SK-N-SH (cell line): Measurements from ENCODE around the gene TRIM66. TPM values are rescaled to one million over a fixed set of nuclear protein-coding genes. Genes with fewer than 3 reads are reported as not detected.

Experiments used
- CTCF ChIA-PET: fragments of 300-600, 350-600 bp; formaldehyde crosslinking; extraction: SDS; loops from one replicate; lab custom pipeline; 2021; lab: Yijun Ruan, JAX
- POLR2A ChIA-PET: fragments of 350-600 bp; sonication (Branson Sonifier 250); formaldehyde crosslinking; extraction: SDS; loops from one replicate; lab custom pipeline; 2020; ENCODE audit warnings: antibody characterized with exemption, inconsistent platforms; lab: Yijun Ruan, JAX
- DNase-seq: peaks from one replicate; pipeline ENCODE4 v3.0.0; 2012
- H2AFZ ChIP-seq: fragments of 200-600 bp; sonication (generic); 2 replicates; pipeline ENCODE4 v1.8.1; 2016; ENCODE audit warnings: antibody characterized with exemption, mild to moderate bottlenecking, low read depth
- H3F3A ChIP-seq: fragments of 200-600 bp; sonication (generic); replicated peaks from 2 replicates; pipeline ENCODE3; 2016; ENCODE audit warnings: antibody characterized with exemption, mild to moderate bottlenecking; ENCODE audit not compliant: insufficient read depth
- H3K27ac ChIP-seq, 2 experiments: fragments of 200-500 bp in 1 of 2; fragments of 200-600 bp in 1 of 2; sonication (Bioruptor generic) in 1 of 2; sonication (generic), shearing (Covaris generic) in 1 of 2; 2 replicates each; pipeline versions ENCODE4 v1.5.1 to v1.6.1; 2014 to 2016; ENCODE audit warnings: low read depth in 2 of 2, inconsistent platforms in 1 of 2, low read length in 1 of 2, mild to moderate bottlenecking in 1 of 2, mixed read lengths in 1 of 2
- H3K27me3 ChIP-seq: fragments of 200-600 bp; sonication (generic), shearing (Covaris generic); 2 replicates; pipeline ENCODE4 v1.6.1; 2016; ENCODE audit warnings: mixed run types; ENCODE audit not compliant: insufficient read depth
- H3K36me3 ChIP-seq, 2 experiments: fragments of 200-500 bp in 1 of 2; fragments of 200-600 bp in 1 of 2; sonication (Bioruptor generic) in 1 of 2; sonication (generic) in 1 of 2; replicated peaks in 1 of 2; 2 replicates each; pipeline versions ENCODE3 to v1.5.1; 2014 to 2016; ENCODE audit warnings: low read length in 1 of 2, mild to moderate bottlenecking in 1 of 2; ENCODE audit not compliant: insufficient read depth in 2 of 2, control insufficient read depth in 1 of 2
- H3K4me1 ChIP-seq, 2 experiments: fragments of 200-500 bp in 1 of 2; fragments of 200-600 bp in 1 of 2; sonication (Bioruptor generic) in 1 of 2; sonication (generic), shearing (Covaris generic) in 1 of 2; 2 replicates each; pipeline versions ENCODE4 v1.5.1 to v1.6.1; 2014 to 2016; ENCODE audit warnings: low read depth in 1 of 2, low read length in 1 of 2, mixed run types in 1 of 2; ENCODE audit not compliant: insufficient read depth in 2 of 2, control insufficient read depth in 1 of 2
- H3K4me2 ChIP-seq: fragments of 200-600 bp; sonication (generic), shearing (Covaris generic); 2 replicates; pipeline ENCODE4 v1.6.1; 2017; ENCODE audit warnings: mixed run types
- H3K4me3 ChIP-seq, 2 experiments: fragments of 200-500 bp in 1 of 2; fragments of 200-600 bp in 1 of 2; sonication (Bioruptor generic) in 1 of 2; sonication (generic), shearing (Covaris generic) in 1 of 2; 2 replicates each; pipeline versions ENCODE4 v1.5.1 to v1.8.1; 2014 to 2016; ENCODE audit warnings: low read depth in 2 of 2, inconsistent platforms in 1 of 2, low read length in 1 of 2, mild to moderate bottlenecking in 1 of 2, mixed read lengths in 1 of 2, moderate library complexity in 1 of 2
- H3K79me2 ChIP-seq: fragments of 200-600 bp; sonication (generic); 2 replicates; pipeline ENCODE4 v1.8.1; 2017; ENCODE audit warnings: mild to moderate bottlenecking; ENCODE audit not compliant: insufficient read depth
- H3K9ac ChIP-seq: fragments of 200-600 bp; sonication (generic); 2 replicates; pipeline ENCODE4 v1.6.1; 2017; ENCODE audit warnings: mixed run types
- H3K9me2 ChIP-seq: fragments of 200-600 bp; sonication (generic); 2 replicates; pipeline ENCODE4 v1.6.1; 2017; ENCODE audit warnings: mixed run types
- H3K9me3 ChIP-seq: fragments of 200-600 bp; sonication (generic); 2 replicates; pipeline ENCODE4 v1.6.1; 2017; ENCODE audit warnings: mixed run types, mild to moderate bottlenecking, moderate library complexity
- H4K20me1 ChIP-seq: fragments of 200-600 bp; sonication (generic); 2 replicates; pipeline ENCODE4 v1.6.1; 2017; ENCODE audit warnings: mild to moderate bottlenecking, mixed run types; ENCODE audit not compliant: insufficient read depth
- ELF1 ChIP-seq: IDR thresholded peaks from 2 replicates; pipeline ENCODE4 v1.4.0; 2012
- EP300 ChIP-seq, 2 experiments: IDR thresholded peaks; 2 replicates each; pipeline versions ENCODE4 v1.4.0 to v1.6.1; 2012; ENCODE audit warnings: borderline replicate concordance in 1 of 2, low read depth in 1 of 2, low read length in 1 of 2
- FOXJ3 ChIP-seq: sonication (generic); formaldehyde crosslinking; IDR thresholded peaks from 2 replicates; pipeline ENCODE4 v1.5.1; 2020; ENCODE audit warnings: mild to moderate bottlenecking, missing genetic modification reagents
- FOXM1 ChIP-seq: IDR thresholded peaks from 2 replicates; pipeline ENCODE4 v1.4.0; 2012; ENCODE audit warnings: low read depth, mild to moderate bottlenecking
- JUND ChIP-seq: IDR thresholded peaks from 2 replicates; pipeline ENCODE4 v1.4.0; 2012
- MEF2A ChIP-seq: IDR thresholded peaks from 2 replicates; pipeline ENCODE4 v1.4.0; 2012; ENCODE audit warnings: low read depth, borderline replicate concordance
- MXI1 ChIP-seq: IDR thresholded peaks from 2 replicates; pipeline ENCODE4 v1.6.1; 2012; ENCODE audit warnings: mild to moderate bottlenecking, low read depth, low read length, improper control_type of control experiment
- NRF1 ChIP-seq: IDR thresholded peaks from 2 replicates; pipeline ENCODE4 v1.6.1; 2012; ENCODE audit warnings: low read depth, mild to moderate bottlenecking, low read length
- POLR2AphosphoS5 ChIP-seq: IDR thresholded peaks from 2 replicates; pipeline ENCODE4 v1.6.1; 2012; ENCODE audit warnings: low read depth, low read length
- RFX5 ChIP-seq: IDR thresholded peaks from 2 replicates; pipeline ENCODE4 v1.6.1; 2012; ENCODE audit warnings: mild to moderate bottlenecking, improper control_type of control experiment, low read length
- RXRA ChIP-seq: IDR thresholded peaks from 2 replicates; pipeline ENCODE4 v1.4.0; 2012; ENCODE audit warnings: low read depth, mild to moderate bottlenecking, borderline replicate concordance
- SIN3A ChIP-seq: IDR thresholded peaks from 2 replicates; pipeline ENCODE4 v1.6.1; 2012; ENCODE audit warnings: low read depth, mild to moderate bottlenecking, low read length, moderate library complexity, borderline replicate concordance
- TAF1 ChIP-seq: IDR thresholded peaks from 2 replicates; pipeline ENCODE4 v1.6.1; 2012; ENCODE audit warnings: low read depth, mild to moderate bottlenecking, low read length, moderate library complexity, borderline replicate concordance
- TCF12 ChIP-seq: IDR thresholded peaks from 2 replicates; pipeline ENCODE4 v1.4.0; 2012
- TEAD4 ChIP-seq: IDR thresholded peaks from 2 replicates; pipeline ENCODE4 v1.4.0; 2012; ENCODE audit warnings: mild to moderate bottlenecking, borderline replicate concordance; ENCODE audit not compliant: insufficient read depth
- YY1 ChIP-seq: IDR thresholded peaks from 2 replicates; pipeline ENCODE4 v1.4.0; 2012; ENCODE audit warnings: low read depth, mild to moderate bottlenecking
- WGBS: methylation state at CpG from one replicate; pipeline ENCODE4 v1.1.6; 2017; ENCODE audit warnings: low lambda C conversion rate; 5-methylcytosine and 5-hydroxymethylcytosine counted together
- polyA plus RNA-seq, 3 experiments: library from polyadenylated mRNA; depleted of rRNA; stranded (reverse); fragments of >200 nt; gene quantifications; 2 replicates each; pipeline ENCODE4 v1.2.3, GENCODE V29; 2012
- TF ChIP-seq, protein P1 (sequence below): fragments of 150-350 bp; IDR thresholded peaks from 2 replicates; pipeline ENCODE4 v1.6.1; 2017; ENCODE audit warnings: antibody characterized with exemption, low read length, low read depth, borderline replicate concordance
- TF ChIP-seq, protein P2 (sequence below): IDR thresholded peaks from 2 replicates; pipeline ENCODE4; 2012
- TF ChIP-seq, protein P3 (sequence below): fragments of 150-350 bp; IDR thresholded peaks from 2 replicates; pipeline ENCODE4 v1.6.1; 2016; ENCODE audit warnings: mild to moderate bottlenecking, low read depth, low read length
- TF ChIP-seq, protein P4 (sequence below): IDR thresholded peaks from 2 replicates; pipeline ENCODE4 v1.4.0; 2012; ENCODE audit warnings: low read depth, borderline replicate concordance
- TF ChIP-seq, protein P5 (sequence below): IDR thresholded peaks from 2 replicates; pipeline ENCODE4 v1.4.0; 2012; ENCODE audit warnings: low read depth, borderline replicate concordance
- TF ChIP-seq, protein P6 (sequence below): fragments of 200-600 bp; sonication (generic); IDR thresholded peaks from 2 replicates; pipeline ENCODE4 v1.6.1; 2017; ENCODE audit warnings: antibody characterized with exemption, mild to moderate bottlenecking, moderate library complexity

The TRIM66 gene
- polyA plus RNA-seq, 1 of the 3 experiments (the other 2 are of a cell fraction): 6.4 TPM

DNA sequence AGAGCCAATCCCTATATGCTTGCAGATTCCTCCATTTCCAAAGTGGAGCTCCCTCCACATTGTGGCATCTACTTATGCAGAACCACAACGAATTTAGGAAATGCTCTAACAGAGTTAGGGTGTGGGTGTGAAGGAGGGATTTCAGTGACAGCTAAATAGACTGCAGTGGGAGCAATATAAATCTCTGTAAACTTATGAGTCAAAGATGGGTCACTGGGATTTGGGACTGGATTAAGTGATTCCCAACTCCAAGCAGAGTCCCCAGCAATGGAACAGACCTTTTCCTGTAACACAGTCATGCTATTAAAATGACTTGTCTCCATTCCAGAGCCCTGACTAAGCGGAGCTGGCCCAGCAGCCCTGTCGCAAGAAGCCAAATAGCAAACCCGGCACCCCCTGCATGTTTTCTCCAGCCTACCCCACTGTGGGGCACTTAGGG lies 36.8 kb upstream of the TRIM66 start (continued):
- TF ChIP-seq MEF2A (peak; percentile 42; the same call in 1 of the 2 replicates), RFX5 (no peak), EP300 (IDR thresholded peaks at IDR 0.05; ENCODE audit: borderline replicate concordance in 1 of 2, low read depth in 1 of 2, low read length in 1 of 2) (peak in 1 of 2 experiments; percentile 94; a peak in 2 of 4 replicates), ELF1 (peak; percentile 54; the same call in 1 of the 2 replicates), TCF12 (peak; percentile 94), NRF1 (no peak), MXI1 (no peak)
- TF ChIP-seq, protein P1, sequence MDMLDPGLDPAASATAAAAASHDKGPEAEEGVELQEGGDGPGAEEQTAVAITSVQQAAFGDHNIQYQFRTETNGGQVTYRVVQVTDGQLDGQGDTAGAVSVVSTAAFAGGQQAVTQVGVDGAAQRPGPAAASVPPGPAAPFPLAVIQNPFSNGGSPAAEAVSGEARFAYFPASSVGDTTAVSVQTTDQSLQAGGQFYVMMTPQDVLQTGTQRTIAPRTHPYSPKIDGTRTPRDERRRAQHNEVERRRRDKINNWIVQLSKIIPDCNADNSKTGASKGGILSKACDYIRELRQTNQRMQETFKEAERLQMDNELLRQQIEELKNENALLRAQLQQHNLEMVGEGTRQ: no peak
- TF ChIP-seq, protein P2, sequence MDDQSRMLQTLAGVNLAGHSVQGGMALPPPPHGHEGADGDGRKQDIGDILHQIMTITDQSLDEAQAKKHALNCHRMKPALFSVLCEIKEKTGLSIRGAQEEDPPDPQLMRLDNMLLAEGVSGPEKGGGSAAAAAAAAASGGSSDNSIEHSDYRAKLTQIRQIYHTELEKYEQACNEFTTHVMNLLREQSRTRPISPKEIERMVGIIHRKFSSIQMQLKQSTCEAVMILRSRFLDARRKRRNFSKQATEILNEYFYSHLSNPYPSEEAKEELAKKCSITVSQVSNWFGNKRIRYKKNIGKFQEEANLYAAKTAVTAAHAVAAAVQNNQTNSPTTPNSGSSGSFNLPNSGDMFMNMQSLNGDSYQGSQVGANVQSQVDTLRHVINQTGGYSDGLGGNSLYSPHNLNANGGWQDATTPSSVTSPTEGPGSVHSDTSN: peak; percentile 93
- TF ChIP-seq, all 33 proteins: peak for 16

DNA sequence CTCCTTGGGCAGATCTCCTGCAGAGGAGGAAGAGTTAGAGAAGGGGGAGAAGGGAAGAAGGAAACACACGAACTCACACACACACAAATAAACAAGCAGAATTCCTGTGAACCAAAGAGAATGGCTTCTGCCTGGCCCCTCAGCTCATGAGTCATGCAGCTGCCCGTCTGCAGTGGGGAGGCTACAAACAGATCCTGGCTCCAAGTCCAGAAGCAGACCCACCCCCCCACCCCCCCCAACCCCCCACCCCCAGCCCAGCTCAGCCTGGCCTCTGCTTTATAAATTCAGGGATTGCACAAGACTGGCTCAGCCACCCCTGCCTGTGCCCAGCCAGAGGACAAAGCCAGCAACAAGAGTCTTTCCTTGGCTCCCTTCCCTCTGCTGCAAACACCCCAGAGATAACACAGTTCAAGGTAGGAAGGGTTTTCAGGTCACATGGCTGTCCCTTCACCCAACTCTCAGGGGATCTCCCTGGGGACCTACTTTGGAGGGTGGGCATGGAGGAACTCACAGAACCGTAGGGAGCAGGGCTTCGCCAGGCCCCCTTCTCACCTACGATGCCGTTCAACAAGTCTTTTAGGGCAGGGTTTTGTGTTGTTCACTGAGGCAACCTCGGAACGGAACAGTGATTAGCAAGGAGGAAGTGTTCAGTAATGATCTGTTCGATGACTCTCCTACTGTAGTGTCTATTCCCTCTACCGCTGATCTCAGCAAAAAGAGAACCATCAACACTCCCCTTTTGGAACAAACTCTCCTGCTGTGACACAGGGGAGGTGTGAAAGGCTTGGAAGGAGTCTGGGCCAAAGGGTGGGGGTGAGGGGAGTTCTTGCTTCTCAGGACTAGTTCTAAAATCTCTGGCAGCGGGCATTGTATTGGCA lies 35.6 kb upstream of the TRIM66 start:
- Histone ChIP-seq H3K9me3 (no peaks in the 10 kb centered on the region), H2AFZ (no peak overlapping the region), H3K9ac (peak overlapping the region; percentile 58; the same call in 1 of the 2 replicates), H3F3A (peaks cover 30% of the 10 kb centered on the region), H4K20me1 (no peaks in the 10 kb centered on the region), H3K4me3 (no peak overlapping the region; a peak in 1 of 4 replicates), H3K4me1 (peaks cover 29 to 57% of the 10 kb centered on the region in 2 experiments; a peak in 3 of 4 replicates), H3K36me3 (peaks cover 20 to 22% of the 10 kb centered on the region in 2 experiments), H3K9me2 (no peaks in the 10 kb centered on the region), H3K27me3 (no peaks in the 10 kb centered on the region), H3K27ac (peak overlapping the region; percentile 80 to 96), H3K4me2 (peak overlapping the region; percentile 80), H3K79me2 (peaks cover 33% of the 10 kb centered on the region)
- CTCF ChIA-PET: interaction anchor here (1.0 kb wide), 1 partner anchor 8 kb away, joined by 3 read pairs; no protein-coding TSS in a partner anchor
- POLR2A ChIA-PET: no interaction called here
- DNase-seq: no peak
- 52% methylated on average over 11 of the region's 11 CpGs for WGBS
- TF ChIP-seq, protein P3, sequence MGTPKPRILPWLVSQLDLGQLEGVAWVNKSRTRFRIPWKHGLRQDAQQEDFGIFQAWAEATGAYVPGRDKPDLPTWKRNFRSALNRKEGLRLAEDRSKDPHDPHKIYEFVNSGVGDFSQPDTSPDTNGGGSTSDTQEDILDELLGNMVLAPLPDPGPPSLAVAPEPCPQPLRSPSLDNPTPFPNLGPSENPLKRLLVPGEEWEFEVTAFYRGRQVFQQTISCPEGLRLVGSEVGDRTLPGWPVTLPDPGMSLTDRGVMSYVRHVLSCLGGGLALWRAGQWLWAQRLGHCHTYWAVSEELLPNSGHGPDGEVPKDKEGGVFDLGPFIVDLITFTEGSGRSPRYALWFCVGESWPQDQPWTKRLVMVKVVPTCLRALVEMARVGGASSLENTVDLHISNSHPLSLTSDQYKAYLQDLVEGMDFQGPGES: no peak
- TF ChIP-seq TCF12: peak; percentile 47
- TF ChIP-seq, protein P4, sequence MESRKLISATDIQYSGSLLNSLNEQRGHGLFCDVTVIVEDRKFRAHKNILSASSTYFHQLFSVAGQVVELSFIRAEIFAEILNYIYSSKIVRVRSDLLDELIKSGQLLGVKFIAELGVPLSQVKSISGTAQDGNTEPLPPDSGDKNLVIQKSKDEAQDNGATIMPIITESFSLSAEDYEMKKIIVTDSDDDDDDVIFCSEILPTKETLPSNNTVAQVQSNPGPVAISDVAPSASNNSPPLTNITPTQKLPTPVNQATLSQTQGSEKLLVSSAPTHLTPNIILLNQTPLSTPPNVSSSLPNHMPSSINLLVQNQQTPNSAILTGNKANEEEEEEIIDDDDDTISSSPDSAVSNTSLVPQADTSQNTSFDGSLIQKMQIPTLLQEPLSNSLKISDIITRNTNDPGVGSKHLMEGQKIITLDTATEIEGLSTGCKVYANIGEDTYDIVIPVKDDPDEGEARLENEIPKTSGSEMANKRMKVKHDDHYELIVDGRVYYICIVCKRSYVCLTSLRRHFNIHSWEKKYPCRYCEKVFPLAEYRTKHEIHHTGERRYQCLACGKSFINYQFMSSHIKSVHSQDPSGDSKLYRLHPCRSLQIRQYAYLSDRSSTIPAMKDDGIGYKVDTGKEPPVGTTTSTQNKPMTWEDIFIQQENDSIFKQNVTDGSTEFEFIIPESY: no peak
- TF ChIP-seq RFX5: no peak
- no peak for TF ChIP-seq TAF1
- TF ChIP-seq FOXM1: no peak
- TF ChIP-seq FOXJ3 (CRISPR knock-in tag): no peak
- TF ChIP-seq, protein P5, sequence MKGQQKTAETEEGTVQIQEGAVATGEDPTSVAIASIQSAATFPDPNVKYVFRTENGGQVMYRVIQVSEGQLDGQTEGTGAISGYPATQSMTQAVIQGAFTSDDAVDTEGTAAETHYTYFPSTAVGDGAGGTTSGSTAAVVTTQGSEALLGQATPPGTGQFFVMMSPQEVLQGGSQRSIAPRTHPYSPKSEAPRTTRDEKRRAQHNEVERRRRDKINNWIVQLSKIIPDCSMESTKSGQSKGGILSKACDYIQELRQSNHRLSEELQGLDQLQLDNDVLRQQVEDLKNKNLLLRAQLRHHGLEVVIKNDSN: no peak
- no peak for TF ChIP-seq MXI1
- no peak; the same call in 1 of the 2 replicates for TF ChIP-seq POLR2AphosphoS5
- peak; percentile 56; the same call in 1 of the 2 replicates for TF ChIP-seq JUND
- TF ChIP-seq, protein P6, sequence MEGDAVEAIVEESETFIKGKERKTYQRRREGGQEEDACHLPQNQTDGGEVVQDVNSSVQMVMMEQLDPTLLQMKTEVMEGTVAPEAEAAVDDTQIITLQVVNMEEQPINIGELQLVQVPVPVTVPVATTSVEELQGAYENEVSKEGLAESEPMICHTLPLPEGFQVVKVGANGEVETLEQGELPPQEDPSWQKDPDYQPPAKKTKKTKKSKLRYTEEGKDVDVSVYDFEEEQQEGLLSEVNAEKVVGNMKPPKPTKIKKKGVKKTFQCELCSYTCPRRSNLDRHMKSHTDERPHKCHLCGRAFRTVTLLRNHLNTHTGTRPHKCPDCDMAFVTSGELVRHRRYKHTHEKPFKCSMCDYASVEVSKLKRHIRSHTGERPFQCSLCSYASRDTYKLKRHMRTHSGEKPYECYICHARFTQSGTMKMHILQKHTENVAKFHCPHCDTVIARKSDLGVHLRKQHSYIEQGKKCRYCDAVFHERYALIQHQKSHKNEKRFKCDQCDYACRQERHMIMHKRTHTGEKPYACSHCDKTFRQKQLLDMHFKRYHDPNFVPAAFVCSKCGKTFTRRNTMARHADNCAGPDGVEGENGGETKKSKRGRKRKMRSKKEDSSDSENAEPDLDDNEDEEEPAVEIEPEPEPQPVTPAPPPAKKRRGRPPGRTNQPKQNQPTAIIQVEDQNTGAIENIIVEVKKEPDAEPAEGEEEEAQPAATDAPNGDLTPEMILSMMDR: no peak
- no peak for TF ChIP-seq NRF1
- TF ChIP-seq TEAD4: no peak
- TF ChIP-seq SIN3A: no peak
- no peak for TF ChIP-seq ELF1
- no peak for TF ChIP-seq YY1
- no peak for TF ChIP-seq RXRA
